ENCODE results near the gene BCL2A1. TPM values are rescaled to one million over a fixed set of nuclear protein-coding genes. Genes with fewer than 3 reads are reported as not detected.

BCL2A1 gene
- total RNA-seq, 4 donors from 2014 or later, result 16.2 TPM; not detected in 3

GRCh38 chr15:79962178-79962577 lies 8.8 kb downstream of the BCL2A1 start:
- H3K4me1 ChIP-seq, result no peaks in the 10 kb centered on the region
- peaks cover 0 to 3% (median 0%) of the 10 kb centered on the region in 4 donors for H3K27me3 ChIP-seq
- H3K9me3 ChIP-seq, result no peaks in the 10 kb centered on the region
- H3K27ac ChIP-seq (replicated peaks in 1 of 4), result no peak overlapping the region
- no peaks in the 10 kb centered on the region for H3K36me3 ChIP-seq
- 87% methylated on average over 6 of the region's 6 CpGs for WGBS
- TF ChIP-seq POLR2AphosphoS5 (IDR thresholded peaks at IDR 0.05) (no peak), POLR2A (IDR thresholded peaks at IDR 0.05; ENCODE audit: low read depth) (no peak), EP300 (IDR thresholded peaks at IDR 0.05) (no peak)
- TF ChIP-seq, protein P1, sequence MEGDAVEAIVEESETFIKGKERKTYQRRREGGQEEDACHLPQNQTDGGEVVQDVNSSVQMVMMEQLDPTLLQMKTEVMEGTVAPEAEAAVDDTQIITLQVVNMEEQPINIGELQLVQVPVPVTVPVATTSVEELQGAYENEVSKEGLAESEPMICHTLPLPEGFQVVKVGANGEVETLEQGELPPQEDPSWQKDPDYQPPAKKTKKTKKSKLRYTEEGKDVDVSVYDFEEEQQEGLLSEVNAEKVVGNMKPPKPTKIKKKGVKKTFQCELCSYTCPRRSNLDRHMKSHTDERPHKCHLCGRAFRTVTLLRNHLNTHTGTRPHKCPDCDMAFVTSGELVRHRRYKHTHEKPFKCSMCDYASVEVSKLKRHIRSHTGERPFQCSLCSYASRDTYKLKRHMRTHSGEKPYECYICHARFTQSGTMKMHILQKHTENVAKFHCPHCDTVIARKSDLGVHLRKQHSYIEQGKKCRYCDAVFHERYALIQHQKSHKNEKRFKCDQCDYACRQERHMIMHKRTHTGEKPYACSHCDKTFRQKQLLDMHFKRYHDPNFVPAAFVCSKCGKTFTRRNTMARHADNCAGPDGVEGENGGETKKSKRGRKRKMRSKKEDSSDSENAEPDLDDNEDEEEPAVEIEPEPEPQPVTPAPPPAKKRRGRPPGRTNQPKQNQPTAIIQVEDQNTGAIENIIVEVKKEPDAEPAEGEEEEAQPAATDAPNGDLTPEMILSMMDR (IDR thresholded peaks at IDR 0.05), result no peak
- DNase-seq (ENCODE audit: extremely low spot score), result no peak
- no peak overlapping the region for H3K4me3 ChIP-seq
- intact Hi-C loops (cut with DNase I), result no loop called here

DNA sequence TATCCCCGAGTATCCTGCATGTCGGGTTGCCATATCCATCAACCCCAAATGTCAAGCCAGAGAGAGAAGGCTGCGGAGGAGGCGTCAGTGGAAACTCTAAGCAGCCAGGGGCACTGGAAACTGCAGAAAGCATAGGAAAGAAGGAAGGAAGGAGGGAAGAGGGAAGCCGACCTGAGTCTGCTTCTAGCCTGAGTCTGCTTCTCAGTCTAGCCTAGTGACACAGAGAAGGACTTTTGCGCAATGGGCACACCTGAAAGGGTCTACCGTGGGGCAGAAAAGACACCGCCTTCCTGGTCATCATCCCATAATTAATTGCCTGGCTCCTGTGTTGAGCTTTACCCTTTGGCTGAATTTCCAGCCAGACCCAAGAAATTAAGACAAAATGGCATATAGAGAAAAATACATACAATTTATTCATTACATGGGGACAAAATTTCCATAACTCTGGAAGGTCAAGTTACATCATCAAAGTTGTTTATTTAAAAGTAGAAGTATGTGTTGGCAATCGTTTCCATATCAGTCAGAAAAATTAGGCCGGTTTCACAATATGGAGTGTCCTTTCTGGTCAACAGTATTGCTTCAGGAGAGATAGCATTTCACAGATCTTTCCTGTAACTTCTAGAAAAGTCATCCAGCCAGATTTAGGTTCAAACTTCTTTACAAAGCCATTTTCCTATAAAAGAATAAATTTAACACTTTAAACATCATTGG lies 10.3 kb downstream of the BCL2A1 start:
- Histone ChIP-seq H3K4me1 (no peaks in the 10 kb centered on the region), H3K9me3 (no peaks in the 10 kb centered on the region), H3K4me3 (no peak overlapping the region), H3K27ac (replicated peaks in 1 of 4) (no peak overlapping the region), H3K27me3 (peaks cover 0 to 3% (median 0%) of the 10 kb centered on the region in 4 donors), H3K36me3 (no peaks in the 10 kb centered on the region)
- intact Hi-C loops (cut with DNase I), result no loop called here
- WGBS, result 78% methylated on average over 10 of the region's 10 CpGs
- DNase-seq (ENCODE audit: extremely low spot score), result no peak
- TF ChIP-seq, protein P1 (IDR thresholded peaks at IDR 0.05), result no peak
- TF ChIP-seq EP300 (IDR thresholded peaks at IDR 0.05) (no peak), POLR2AphosphoS5 (IDR thresholded peaks at IDR 0.05) (no peak), POLR2A (IDR thresholded peaks at IDR 0.05; ENCODE audit: low read depth) (no peak)

DNA sequence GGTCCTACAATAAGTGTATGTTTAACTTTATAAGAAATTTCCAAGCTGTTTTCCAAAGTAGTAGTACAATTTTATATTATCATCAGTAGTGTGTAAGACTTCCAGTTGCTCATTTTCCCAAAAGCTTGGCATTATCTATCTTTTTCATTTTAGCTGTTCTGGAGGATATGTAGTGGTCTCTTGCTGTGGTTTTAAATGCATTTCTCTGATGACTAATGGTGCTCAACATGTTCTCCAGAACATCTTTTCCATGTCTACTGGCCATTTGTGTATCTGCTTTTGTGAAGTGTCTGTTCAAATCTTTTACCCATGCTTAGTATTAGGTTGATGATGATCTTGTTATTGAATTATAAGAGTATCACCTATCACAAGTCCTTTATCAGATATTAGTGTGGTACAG lies 13.3 kb downstream of the BCL2A1 start:
- no peaks in the 10 kb centered on the region for H3K9me3 ChIP-seq
- H3K27me3 ChIP-seq, result peaks cover 0 to 3% (median 0%) of the 10 kb centered on the region in 4 donors
- H3K27ac ChIP-seq (replicated peaks in 1 of 4), result no peak overlapping the region
- H3K4me1 ChIP-seq, result no peaks in the 10 kb centered on the region
- TF ChIP-seq POLR2AphosphoS5 (IDR thresholded peaks at IDR 0.05) (no peak), EP300 (IDR thresholded peaks at IDR 0.05) (no peak)
- intact Hi-C loops (cut with DNase I), result no loop called here
- no peak for DNase-seq (ENCODE audit: extremely low spot score)
- no peak overlapping the region for H3K4me3 ChIP-seq
- no peaks in the 10 kb centered on the region for H3K36me3 ChIP-seq

- peaks cover 0 to 3% (median 0%) of the 10 kb centered on the region in 4 donors for H3K27me3 ChIP-seq
- TF ChIP-seq POLR2A (IDR thresholded peaks at IDR 0.05; ENCODE audit: low read depth) (no peak), POLR2AphosphoS5 (IDR thresholded peaks at IDR 0.05) (no peak)
- WGBS, result 75% methylated on average over 4 of the region's 4 CpGs
- no peaks in the 10 kb centered on the region for H3K36me3 ChIP-seq
- no peak overlapping the region for H3K27ac ChIP-seq (replicated peaks in 1 of 4)
- H3K4me1 ChIP-seq, result no peaks in the 10 kb centered on the region
- no peaks in the 10 kb centered on the region for H3K9me3 ChIP-seq
- no peak for DNase-seq (ENCODE audit: extremely low spot score)
- H3K4me3 ChIP-seq, result no peak overlapping the region
- intact Hi-C loops (cut with DNase I), result no loop called here
These were observed 14.5 kb downstream of the BCL2A1 start for GRCh38 chr15:79956354-79956939.

DNA sequence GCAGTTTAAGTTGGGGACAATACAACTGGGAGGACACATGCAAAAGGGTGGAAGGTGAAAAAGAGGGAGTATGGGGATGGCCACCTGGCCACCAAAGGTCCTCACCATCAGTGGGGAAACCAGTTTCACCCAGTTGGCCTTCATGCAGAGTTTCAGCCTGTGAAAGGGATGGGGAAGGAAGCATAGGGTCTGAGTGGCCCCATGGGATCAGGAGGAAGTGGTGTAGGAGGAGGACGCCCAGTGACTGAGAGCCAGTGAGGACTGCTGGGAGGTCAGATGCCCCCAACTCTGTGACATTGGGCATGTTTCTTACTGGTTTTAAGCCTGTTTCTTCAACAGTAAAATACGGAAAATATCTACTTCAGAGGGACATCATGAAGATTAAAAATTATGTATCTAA lies 16.3 kb downstream of the BCL2A1 start:
- TF ChIP-seq, protein P1 (IDR thresholded peaks at IDR 0.05), result no peak
- TF ChIP-seq POLR2AphosphoS5 (IDR thresholded peaks at IDR 0.05), result no peak
- TF ChIP-seq POLR2A (IDR thresholded peaks at IDR 0.05; ENCODE audit: low read depth), result no peak
- TF ChIP-seq EP300 (IDR thresholded peaks at IDR 0.05), result no peak
- 83% methylated on average over 2 of the region's 2 CpGs for WGBS
- intact Hi-C loops (cut with DNase I), result no loop called here
- no peak overlapping the region for H3K4me3 ChIP-seq
- no peaks in the 10 kb centered on the region for H3K4me1 ChIP-seq
- no peak for DNase-seq (ENCODE audit: extremely low spot score)
- no peaks in the 10 kb centered on the region for H3K36me3 ChIP-seq
- no peak overlapping the region for H3K27ac ChIP-seq (replicated peaks in 1 of 4)
- no peaks in the 10 kb centered on the region for H3K9me3 ChIP-seq
- H3K27me3 ChIP-seq, result peaks cover 0 to 3% (median 0%) of the 10 kb centered on the region in 4 donors
